Stimulated activated naive CD8-positive, alpha-beta T cell treated with anti-CD3 and anti-CD28 coated beads, Interleukin-15, Interleukin-2, amounts not matched to agents 100 ng/mL and 50 ng/mL, for 24 hours (primary cell): ENCODE data around the gene TMEM132C.
"Not testable (repeated sequence)": the region's sequence is repeated elsewhere in the genome, so short reads cannot be mapped to it uniquely, and the experiment has no call there.

Experiments
- H3K27ac Mint-ChIP-seq: one replicate; pipeline ENCODE4 v1.8.0; 2021; ENCODE audit warnings: mild to moderate bottlenecking, mixed read lengths
- H3K27me3 Mint-ChIP-seq: one replicate; pipeline ENCODE4 v1.8.0; 2021; ENCODE audit warnings: mixed read lengths
- H3K36me3 Mint-ChIP-seq: one replicate; pipeline ENCODE4 v1.8.0; 2021; ENCODE audit warnings: low read depth, mixed read lengths
- H3K4me1 Mint-ChIP-seq: one replicate; pipeline ENCODE4 v1.8.0; 2021; ENCODE audit warnings: low read depth, mixed read lengths
- H3K4me3 Mint-ChIP-seq: one replicate; pipeline ENCODE4 v1.8.0; 2021; ENCODE audit warnings: mild to moderate bottlenecking, mixed read lengths
- H3K9me3 Mint-ChIP-seq: one replicate; pipeline ENCODE4 v1.8.0; 2021; ENCODE audit warnings: mixed read lengths

Gene TMEM132C

DNA sequence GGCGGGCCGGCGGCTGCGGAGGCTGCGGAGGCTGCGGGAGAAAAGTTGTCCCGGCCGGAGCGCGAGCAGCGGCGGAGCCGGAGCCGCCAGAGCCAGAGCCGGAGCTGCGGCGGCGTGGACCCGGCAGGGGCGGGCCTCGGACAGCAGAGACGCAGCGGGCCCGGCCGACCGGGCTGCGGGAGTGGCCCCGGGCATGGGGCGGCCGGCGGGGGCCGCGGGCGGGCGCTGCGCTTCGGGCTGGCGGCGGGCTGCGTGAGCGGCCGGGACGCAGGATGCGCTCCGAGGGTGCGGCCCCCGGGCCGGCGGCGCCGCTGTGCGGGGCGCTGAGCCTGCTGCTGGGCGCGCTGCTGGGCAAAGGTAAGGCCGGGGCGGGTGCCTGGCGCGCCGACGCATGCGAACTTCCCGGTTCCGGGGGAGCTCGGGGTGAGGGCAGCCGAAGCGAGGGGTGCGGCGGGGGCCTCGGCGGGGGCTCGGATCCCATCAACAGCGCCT is at the start of gene TMEM132C:
TMEM132C (plus strand) TSS at position 40 of the 492 bp plus-strand sequence; CDS start at position 273, 233 bp downstream.
- no peaks in the 10 kb centered on the region for H3K36me3 Mint-ChIP-seq

DNA sequence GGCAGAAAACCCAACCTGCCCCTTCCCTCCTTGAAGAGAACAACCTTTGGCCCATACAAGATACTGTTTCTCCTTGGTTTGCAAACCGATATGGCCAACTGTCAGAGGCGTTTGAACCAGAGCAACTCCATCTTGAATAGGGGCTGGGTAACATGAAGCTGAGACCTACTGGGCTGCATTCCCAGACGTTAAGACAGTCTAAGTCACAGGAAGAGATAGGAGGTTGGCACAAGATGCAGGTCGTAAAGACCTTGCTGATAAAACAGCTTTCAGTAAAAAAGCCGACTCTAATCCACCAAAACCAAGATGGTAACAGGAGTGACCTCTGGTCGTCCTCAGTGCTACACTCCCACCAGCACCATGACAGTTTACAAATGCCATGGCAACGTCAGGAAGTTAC is 42.7 kb upstream of the TMEM132C start:
- Mint-ChIP-seq H3K36me3 (no peaks in the 10 kb centered on the region), H3K9me3 (peaks cover 3% of the 10 kb centered on the region), H3K4me1 (no peaks in the 10 kb centered on the region), H3K27me3 (no peaks in the 10 kb centered on the region), H3K4me3 (no peak overlapping the region), H3K27ac (no peak overlapping the region)

More for the DNA sequence above, at the start of gene TMEM132C:
- Mint-ChIP-seq H3K4me3 (no peak within 1 kb of the TSS), H3K27me3 (peaks cover 58% of the 10 kb centered on the region), H3K27ac (no peak within 1 kb of the TSS), H3K9me3 (no peaks in the 10 kb centered on the region), H3K4me1 (no peaks in the 10 kb centered on the region)

DNA sequence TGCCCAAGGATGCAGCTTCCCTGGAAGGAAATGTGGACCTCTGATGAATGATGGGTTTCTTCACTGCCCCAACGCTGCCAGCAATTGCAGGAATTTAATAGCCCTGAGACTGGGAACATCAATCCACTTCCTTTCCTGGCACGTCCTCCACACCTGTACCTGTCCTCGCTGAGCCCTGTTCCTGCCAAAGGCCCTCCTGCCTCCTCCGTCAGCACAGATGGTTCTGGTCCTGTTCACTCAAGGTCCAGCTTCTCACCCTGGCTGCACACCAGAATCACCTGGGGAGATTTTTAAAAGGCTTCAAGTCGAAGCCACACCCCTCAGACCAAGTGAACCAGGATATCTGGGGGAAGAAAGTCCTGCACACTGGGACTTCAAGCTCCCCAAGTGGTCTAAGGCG is 38.4 kb upstream of the TMEM132C start:
- no peaks in the 10 kb centered on the region for H3K27me3 Mint-ChIP-seq
- no peak overlapping the region for H3K27ac Mint-ChIP-seq
- H3K9me3 Mint-ChIP-seq = peaks cover 3% of the 10 kb centered on the region
- no peaks in the 10 kb centered on the region for H3K36me3 Mint-ChIP-seq
- H3K4me3 Mint-ChIP-seq = no peak overlapping the region
- H3K4me1 Mint-ChIP-seq = no peaks in the 10 kb centered on the region

DNA sequence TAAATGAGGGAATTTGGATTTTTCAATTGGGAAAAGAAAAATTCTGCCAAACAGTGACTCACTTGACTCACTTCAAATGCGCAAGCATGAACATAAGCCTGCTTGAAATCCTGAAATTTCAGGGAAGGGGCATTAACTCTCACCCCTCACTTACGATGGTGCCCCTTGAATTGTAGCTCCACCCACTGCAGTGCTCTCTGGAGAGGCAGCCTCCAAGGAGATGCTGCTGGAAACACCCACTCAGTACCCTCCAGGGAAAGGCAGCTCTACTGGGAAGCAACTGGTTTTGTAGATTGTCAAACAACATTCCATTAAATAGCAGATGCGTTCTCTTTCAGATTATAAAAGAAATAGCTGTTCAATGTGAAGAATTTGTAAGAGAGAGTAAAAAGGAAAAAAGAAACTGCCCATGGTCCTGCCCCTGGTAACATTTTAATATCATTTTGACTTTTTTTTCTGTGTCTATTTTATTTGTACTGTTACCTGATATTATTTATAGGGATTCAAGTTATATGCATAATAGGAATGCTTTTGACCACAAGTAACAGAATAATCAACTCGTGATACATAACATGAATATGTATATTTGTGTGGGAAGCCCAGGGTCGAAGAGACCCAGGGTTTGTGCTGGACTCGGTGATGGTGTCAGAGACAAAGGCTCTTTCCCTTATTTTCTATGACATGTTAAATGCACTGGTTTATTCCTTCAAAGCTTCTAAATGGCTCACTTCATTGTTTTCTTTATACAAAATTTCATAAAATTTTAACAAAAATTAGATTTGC is 31.1 kb upstream of the TMEM132C start:
- Mint-ChIP-seq H3K4me1 (no peaks in the 10 kb centered on the region), H3K4me3 (no peak overlapping the region), H3K9me3 (peaks cover 4% of the 10 kb centered on the region), H3K27me3 (no peaks in the 10 kb centered on the region), H3K27ac (no peak overlapping the region), H3K36me3 (no peaks in the 10 kb centered on the region)

DNA sequence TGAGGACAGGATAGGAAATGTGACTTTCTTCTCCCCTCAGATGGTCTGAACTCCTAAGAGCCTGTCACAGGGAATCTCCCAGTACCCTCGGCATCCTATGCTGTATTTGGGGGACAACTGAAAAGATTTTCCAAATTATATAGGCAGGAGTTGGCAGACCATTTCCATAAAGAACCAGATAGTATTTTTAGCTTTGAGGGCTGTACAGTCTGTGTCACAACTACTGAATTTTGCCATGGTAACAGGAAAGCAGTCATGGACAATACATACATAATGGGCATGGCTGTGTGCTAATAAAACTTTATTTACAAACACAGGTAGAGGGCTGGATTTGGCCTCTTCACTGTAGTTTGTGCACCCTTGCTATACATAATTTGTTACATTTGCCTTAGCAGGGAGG is 30.4 kb upstream of the TMEM132C start:
- Mint-ChIP-seq H3K4me1 (no peaks in the 10 kb centered on the region), H3K27me3 (no peaks in the 10 kb centered on the region), H3K9me3 (peaks cover 4% of the 10 kb centered on the region), H3K27ac (no peak overlapping the region), H3K36me3 (no peaks in the 10 kb centered on the region), H3K4me3 (no peak overlapping the region)

DNA sequence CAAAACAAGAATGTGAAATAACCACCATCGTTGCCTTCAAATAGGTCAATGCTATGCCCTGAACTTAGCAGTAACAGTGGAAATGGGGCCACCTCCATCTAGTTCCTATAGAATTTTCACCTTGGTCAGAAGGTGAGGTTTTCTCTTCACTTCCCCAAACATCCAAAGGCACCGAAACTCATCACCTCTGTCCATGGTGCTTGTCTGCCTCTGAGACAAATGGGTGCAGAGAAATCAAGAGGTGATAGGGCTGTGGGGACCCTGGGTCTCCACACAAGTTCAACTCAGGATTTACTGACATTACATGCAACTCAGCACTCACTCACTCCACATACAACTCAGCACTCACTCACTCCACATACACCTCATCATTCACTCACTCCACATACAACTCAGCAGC is 26.2 kb upstream of the TMEM132C start:
- Mint-ChIP-seq H3K27me3 (no peaks in the 10 kb centered on the region), H3K4me3 (no peak overlapping the region)

DNA sequence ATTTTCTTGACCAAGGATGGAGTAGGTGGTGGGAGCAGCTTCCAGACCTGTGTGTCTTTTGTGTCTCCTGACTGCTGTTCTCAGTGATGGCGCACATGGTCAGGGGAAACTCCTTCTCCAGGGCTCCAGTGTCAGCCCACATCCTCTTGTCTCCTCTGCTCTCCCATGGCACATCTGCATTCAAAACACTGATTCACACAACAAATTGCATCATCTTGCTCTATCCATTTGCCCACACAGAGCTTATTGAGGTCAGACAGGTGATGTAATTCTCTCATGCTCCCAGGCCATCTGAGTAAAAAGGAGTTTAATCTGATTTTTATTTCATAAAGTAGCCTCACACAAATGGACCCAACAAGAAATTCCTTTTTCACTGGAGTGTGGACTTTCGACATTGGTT is 21.8 kb upstream of the TMEM132C start:
- Mint-ChIP-seq H3K4me3 (no peak overlapping the region), H3K27ac (no peak overlapping the region), H3K9me3 (peaks cover 6% of the 10 kb centered on the region), H3K36me3 (no peaks in the 10 kb centered on the region), H3K4me1 (no peaks in the 10 kb centered on the region), H3K27me3 (no peaks in the 10 kb centered on the region)

More for the DNA sequence above, 26.2 kb upstream of the TMEM132C start:
- H3K9me3 Mint-ChIP-seq = peaks cover 11% of the 10 kb centered on the region
- no peaks in the 10 kb centered on the region for H3K4me1 Mint-ChIP-seq
- H3K36me3 Mint-ChIP-seq = no peaks in the 10 kb centered on the region
- H3K27ac Mint-ChIP-seq = no peak overlapping the region

DNA sequence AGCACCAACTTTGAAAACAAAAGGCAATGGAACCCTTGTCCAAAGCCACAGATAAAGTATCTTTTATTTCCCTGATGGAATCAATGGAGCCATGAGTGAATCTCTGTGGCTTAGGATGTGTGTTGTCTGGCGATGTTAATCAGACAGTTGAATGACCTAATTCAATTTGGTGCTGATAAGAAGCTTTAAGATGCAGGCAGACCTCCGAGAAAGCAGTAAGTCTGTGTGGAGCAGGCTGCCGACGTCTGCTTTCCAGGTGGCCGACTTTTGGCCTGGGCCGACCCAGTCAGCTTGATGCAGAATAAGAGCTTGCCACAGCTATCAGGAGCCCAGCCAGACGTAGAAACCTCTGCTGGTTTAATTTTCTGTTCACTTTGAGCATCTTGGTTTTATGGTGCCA is 21.1 kb upstream of the TMEM132C start:
- H3K4me1 Mint-ChIP-seq = no peaks in the 10 kb centered on the region
- peaks cover 6% of the 10 kb centered on the region for H3K9me3 Mint-ChIP-seq
- no peaks in the 10 kb centered on the region for H3K36me3 Mint-ChIP-seq
- no peaks in the 10 kb centered on the region for H3K27me3 Mint-ChIP-seq
- no peak overlapping the region for H3K4me3 Mint-ChIP-seq
- H3K27ac Mint-ChIP-seq = no peak overlapping the region

DNA sequence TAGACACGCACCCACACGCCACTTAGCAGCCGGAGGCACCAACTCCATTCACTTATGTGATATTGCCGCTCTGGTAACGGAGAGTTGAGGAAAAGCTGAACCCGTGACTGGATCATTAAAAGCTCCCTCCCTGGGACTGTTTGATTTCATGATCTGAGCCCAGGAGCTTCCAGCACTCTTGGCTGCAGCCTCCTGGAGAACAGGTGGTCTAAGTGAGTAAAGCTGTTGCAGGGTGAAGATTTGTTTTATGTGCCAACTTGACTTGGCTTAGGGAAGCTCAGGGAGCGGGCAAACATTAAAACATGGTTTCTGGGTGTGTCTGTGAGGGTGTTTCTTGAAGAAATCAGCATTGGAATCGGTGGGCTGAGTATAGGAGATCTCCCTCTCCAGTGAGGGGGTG is 16.9 kb upstream of the TMEM132C start:
- Mint-ChIP-seq H3K36me3 (no peaks in the 10 kb centered on the region), H3K27me3 (no peaks in the 10 kb centered on the region), H3K4me1 (no peaks in the 10 kb centered on the region), H3K27ac (no peak overlapping the region), H3K4me3 (no peak overlapping the region), H3K9me3 (peaks cover 5% of the 10 kb centered on the region)

DNA sequence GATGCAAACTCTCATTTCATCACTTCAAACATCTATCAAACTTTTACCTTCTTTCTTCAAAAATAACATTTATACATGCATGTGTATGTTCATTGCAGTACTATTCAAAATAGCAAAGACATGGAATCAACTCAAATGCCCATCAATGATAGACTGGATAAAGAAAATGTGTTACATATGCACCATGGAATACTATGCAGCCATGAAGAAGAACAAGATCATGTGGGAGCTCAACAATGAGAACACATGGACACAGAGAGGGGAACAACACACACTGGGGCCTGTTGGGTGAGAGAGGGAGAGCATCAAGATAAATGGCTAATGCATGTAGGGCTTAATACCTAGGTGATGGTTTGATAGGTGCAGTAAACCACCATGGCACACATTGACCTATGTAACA is 13.1 kb upstream of the TMEM132C start:
- H3K4me1 Mint-ChIP-seq, H3K27ac Mint-ChIP-seq: not testable (repeated sequence)

DNA sequence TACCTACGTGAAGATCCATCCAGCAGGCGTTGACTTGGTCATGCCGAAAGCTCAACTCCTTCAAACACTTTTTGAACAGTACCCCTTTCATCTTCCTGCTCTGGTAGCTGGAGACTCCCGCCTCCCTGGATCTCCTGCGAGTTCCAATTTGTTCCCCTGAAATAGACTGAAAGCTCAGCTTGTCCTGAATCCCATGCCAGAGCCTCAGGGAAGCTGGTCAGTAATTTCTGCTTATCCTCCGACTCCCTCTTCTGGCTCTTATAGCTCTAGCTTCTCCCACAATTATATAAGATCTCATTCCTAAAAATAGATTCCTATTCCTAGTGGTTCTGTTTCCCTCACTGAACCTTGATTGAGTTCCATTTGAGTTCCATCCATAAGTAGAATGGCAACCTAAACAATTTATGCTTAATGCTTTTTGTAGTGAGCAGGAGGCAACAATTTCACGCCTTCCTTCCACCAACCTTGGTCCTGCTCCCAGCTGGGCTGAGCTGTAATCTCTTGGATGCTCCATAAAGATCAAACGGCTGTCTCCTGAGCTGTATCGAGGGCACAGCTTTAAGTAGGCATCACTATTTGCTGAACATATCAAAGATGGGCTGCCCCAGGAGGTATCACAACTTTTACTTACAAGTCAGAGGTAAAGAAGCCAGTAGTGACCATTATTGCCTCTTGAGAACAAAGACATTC is 8.0 kb upstream of the TMEM132C start:
- Mint-ChIP-seq H3K36me3 (no peaks in the 10 kb centered on the region), H3K4me1 (no peaks in the 10 kb centered on the region), H3K27ac (no peak overlapping the region), H3K4me3 (no peak overlapping the region), H3K9me3 (peaks cover 3% of the 10 kb centered on the region), H3K27me3 (peaks cover 9% of the 10 kb centered on the region)

More for the DNA sequence above, 13.1 kb upstream of the TMEM132C start:
- not testable (repeated sequence) for H3K36me3 Mint-ChIP-seq, H3K4me3 Mint-ChIP-seq, H3K27me3 Mint-ChIP-seq, H3K9me3 Mint-ChIP-seq

DNA sequence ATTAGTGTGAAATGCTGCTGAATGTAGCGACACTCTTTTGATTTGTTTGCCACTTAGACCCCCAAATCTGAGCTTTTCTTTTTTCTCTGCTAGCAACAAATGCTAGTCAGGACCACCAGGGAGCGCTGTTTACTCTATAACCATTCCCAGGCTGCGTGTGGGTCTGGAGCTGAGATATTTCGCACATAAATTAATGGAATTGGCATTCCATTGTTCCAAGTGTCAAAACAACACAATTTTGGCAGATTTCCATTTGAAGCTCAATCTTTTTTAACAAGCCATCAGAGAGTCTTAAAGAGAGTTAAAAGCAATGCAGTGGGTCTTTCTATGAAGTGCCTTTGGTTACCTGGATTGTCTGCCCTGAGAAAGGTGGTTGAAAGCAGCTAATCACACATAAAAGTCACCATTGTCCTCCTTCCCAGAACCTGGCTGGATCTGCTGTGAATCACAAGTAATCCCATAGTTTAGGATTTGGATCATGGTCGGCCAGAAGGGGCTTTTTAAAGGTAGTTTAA is 7.4 kb upstream of the TMEM132C start:
- H3K4me1 Mint-ChIP-seq = no peaks in the 10 kb centered on the region
- peaks cover 15% of the 10 kb centered on the region for H3K27me3 Mint-ChIP-seq
- H3K4me3 Mint-ChIP-seq = no peak overlapping the region

DNA sequence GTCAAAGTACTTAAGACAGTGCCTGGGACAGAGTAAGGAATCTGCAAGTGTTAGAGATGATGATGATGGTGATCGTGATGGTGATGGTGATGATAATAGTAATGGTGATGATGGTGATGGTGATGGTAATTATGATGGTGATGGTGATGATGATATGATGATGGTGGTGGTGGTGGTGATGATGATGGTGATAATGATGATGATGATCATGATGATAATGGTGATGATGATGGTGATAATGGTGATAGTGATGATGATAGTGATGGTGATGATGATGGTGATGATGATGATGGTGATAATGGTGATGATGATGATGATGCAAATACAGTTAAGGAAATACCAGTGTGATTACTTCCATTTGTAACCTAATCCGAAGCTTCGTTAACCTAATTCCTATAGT is 5.2 kb upstream of the TMEM132C start:
- H3K27ac Mint-ChIP-seq = no peak overlapping the region
- peaks cover 32% of the 10 kb centered on the region for H3K27me3 Mint-ChIP-seq
- H3K9me3 Mint-ChIP-seq = peaks cover under 1% of the 10 kb centered on the region
- no peaks in the 10 kb centered on the region for H3K4me1 Mint-ChIP-seq
- no peak overlapping the region for H3K4me3 Mint-ChIP-seq
- no peaks in the 10 kb centered on the region for H3K36me3 Mint-ChIP-seq

More for the DNA sequence above, 7.4 kb upstream of the TMEM132C start:
- Mint-ChIP-seq H3K9me3 (peaks cover 3% of the 10 kb centered on the region), H3K27ac (no peak overlapping the region), H3K36me3 (no peaks in the 10 kb centered on the region)

DNA sequence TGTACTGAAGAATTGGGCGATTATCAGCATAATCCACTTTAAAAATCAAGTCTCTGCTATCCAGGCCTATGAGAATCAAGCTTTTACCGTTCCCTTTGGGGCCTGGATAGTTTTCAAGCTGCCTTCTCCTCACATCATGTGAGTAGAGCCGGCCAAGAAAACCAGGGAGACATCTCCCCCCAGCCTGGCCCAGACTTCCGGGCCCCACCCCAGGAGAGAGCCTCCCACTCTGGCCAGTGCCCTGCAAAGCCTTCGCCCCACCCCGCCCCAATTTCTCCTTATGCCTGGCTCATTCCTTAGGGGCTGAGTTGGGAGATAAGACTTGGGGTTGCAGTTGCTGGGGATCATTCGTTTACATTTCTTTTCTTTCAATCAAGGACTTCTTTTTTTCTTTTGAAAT is 1.4 kb upstream of the TMEM132C start:
- no peaks in the 10 kb centered on the region for H3K4me1 Mint-ChIP-seq
- no peak overlapping the region for H3K27ac Mint-ChIP-seq
- H3K9me3 Mint-ChIP-seq = no peaks in the 10 kb centered on the region
- peaks cover 56% of the 10 kb centered on the region for H3K27me3 Mint-ChIP-seq
- H3K36me3 Mint-ChIP-seq = no peaks in the 10 kb centered on the region
- H3K4me3 Mint-ChIP-seq = no peak overlapping the region

DNA sequence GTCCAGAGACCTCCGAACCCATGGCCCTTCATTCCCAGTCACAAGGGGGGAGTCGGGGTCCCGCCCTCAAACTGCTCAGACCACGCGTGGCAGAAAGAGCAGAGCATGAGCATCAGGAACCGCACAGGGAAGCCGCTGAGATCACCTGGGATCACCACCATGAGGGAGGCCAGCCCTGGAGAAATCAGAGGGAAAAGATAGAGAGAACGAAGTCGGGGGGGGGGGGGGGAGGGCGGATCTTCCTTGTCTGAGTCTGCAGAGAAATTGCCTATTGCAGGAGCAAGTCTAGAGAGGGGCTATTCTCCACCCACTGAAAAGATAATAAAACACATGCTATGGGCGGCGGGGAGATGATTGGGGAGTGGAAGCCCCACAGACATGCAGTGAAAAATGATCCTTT is 884 bp upstream of the TMEM132C start:
- no peaks in the 10 kb centered on the region for H3K36me3 Mint-ChIP-seq
- H3K9me3 Mint-ChIP-seq = no peaks in the 10 kb centered on the region
- peaks cover 58% of the 10 kb centered on the region for H3K27me3 Mint-ChIP-seq
- no peak overlapping the region for H3K27ac Mint-ChIP-seq
- H3K4me3 Mint-ChIP-seq = no peak overlapping the region
- no peaks in the 10 kb centered on the region for H3K4me1 Mint-ChIP-seq
